ENCODE results near the gene SPATA20.
A peak's percentile ranks its signal among the peaks of the same experiment; 100 is the strongest.

The SPATA20 gene

DNA sequence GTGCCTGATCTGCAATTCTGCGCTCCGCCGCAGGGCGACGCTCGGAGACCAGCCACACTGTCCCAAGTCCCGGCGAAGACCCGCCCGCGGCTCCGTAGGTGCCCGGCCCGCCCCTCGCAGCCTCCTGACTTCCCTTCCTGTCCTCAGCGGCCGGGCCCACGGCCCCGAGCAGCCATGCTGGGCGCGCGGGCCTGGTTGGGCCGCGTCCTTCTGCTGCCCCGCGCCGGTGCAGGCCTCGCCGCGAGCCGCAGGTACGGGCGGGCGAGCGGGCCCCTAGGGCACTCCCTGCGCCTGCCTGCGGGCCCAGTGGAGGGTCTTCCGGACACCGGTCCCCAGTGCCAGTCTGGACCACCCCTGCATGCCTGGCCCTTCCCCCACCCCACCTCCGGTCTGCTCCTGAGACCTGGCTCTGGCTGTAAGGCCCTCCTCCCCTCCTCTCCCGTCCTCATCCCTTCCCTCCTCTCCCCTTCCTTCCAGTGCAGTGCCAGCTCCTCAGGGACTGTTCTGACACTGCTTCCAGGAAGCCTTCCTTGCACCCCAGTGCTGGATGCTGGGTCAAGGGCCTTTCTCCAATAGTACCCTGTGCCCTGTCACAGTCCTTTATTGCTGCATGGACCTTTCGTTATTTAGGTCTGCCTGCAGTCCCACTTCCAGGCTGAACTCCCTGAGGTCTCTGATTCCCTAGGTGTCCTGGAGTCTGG is at the start of gene SPATA20 (continued):
- TF ChIP-seq ZNF513 (tag by site-specific recombination; IDR thresholded peaks at IDR 0.05) (peak; percentile 34; the same call in 1 of the 2 replicates), ZNF174 (tag by site-specific recombination; IDR thresholded peaks at IDR 0.05) (no peak), WT1 (tag by site-specific recombination; IDR thresholded peaks at IDR 0.05) (no peak), KLF9 (tag by site-specific recombination; IDR thresholded peaks at IDR 0.05; ENCODE audit: low read depth) (peak; percentile 46), KLF8 (tag by site-specific recombination; IDR thresholded peaks at IDR 0.05) (peak; percentile 68), ZSCAN5A (tag by site-specific recombination; IDR thresholded peaks at IDR 0.05) (no peak), SP7 (tag by site-specific recombination; IDR thresholded peaks at IDR 0.05) (peak; percentile 38), OSR2 (tag by site-specific recombination; IDR thresholded peaks at IDR 0.05) (no peak), SP2 (tag by site-specific recombination; IDR thresholded peaks at IDR 0.05) (peak; percentile 77), ZNF302 (tag by site-specific recombination; IDR thresholded peaks at IDR 0.05; ENCODE audit: low read depth) (no peak), ZNF664 (tag by site-specific recombination; IDR thresholded peaks at IDR 0.05) (no peak), ZBTB48 (tag by site-specific recombination; IDR thresholded peaks at IDR 0.05) (peak; percentile 17; the same call in 1 of the 2 replicates), GLIS1 (tag by site-specific recombination; IDR thresholded peaks at IDR 0.05) (peak; percentile 51), REST (tag by site-specific recombination; IDR thresholded peaks at IDR 0.05) (0 out of 2 replicates have a peak, but pooled peaks have one; percentile 6), KLF10 (tag by site-specific recombination; IDR thresholded peaks at IDR 0.05) (peak; percentile 70; the same call in 1 of the 2 replicates), HOXA7 (CRISPR knock-in tag; IDR thresholded peaks at IDR 0.05; ENCODE audit: borderline replicate concordance) (no peak), ZNF76 (tag by site-specific recombination; IDR thresholded peaks at IDR 0.05; ENCODE audit: borderline replicate concordance, low read depth) (peak; percentile 46; the same call in 1 of the 2 replicates), ZNF660 (tag by site-specific recombination; IDR thresholded peaks at IDR 0.05) (peak; percentile 93), PRDM4 (tag by site-specific recombination; IDR thresholded peaks at IDR 0.05) (no peak), ZNF211 (tag by site-specific recombination; IDR thresholded peaks at IDR 0.05; ENCODE audit: low read depth) (no peak)
- TF ChIP-seq, protein P1, sequence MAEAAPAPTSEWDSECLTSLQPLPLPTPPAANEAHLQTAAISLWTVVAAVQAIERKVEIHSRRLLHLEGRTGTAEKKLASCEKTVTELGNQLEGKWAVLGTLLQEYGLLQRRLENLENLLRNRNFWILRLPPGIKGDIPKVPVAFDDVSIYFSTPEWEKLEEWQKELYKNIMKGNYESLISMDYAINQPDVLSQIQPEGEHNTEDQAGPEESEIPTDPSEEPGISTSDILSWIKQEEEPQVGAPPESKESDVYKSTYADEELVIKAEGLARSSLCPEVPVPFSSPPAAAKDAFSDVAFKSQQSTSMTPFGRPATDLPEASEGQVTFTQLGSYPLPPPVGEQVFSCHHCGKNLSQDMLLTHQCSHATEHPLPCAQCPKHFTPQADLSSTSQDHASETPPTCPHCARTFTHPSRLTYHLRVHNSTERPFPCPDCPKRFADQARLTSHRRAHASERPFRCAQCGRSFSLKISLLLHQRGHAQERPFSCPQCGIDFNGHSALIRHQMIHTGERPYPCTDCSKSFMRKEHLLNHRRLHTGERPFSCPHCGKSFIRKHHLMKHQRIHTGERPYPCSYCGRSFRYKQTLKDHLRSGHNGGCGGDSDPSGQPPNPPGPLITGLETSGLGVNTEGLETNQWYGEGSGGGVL (tag by site-specific recombination; IDR thresholded peaks at IDR 0.05), result peak; percentile 10; the same call in 1 of the 2 replicates
- TF ChIP-seq, protein P2, sequence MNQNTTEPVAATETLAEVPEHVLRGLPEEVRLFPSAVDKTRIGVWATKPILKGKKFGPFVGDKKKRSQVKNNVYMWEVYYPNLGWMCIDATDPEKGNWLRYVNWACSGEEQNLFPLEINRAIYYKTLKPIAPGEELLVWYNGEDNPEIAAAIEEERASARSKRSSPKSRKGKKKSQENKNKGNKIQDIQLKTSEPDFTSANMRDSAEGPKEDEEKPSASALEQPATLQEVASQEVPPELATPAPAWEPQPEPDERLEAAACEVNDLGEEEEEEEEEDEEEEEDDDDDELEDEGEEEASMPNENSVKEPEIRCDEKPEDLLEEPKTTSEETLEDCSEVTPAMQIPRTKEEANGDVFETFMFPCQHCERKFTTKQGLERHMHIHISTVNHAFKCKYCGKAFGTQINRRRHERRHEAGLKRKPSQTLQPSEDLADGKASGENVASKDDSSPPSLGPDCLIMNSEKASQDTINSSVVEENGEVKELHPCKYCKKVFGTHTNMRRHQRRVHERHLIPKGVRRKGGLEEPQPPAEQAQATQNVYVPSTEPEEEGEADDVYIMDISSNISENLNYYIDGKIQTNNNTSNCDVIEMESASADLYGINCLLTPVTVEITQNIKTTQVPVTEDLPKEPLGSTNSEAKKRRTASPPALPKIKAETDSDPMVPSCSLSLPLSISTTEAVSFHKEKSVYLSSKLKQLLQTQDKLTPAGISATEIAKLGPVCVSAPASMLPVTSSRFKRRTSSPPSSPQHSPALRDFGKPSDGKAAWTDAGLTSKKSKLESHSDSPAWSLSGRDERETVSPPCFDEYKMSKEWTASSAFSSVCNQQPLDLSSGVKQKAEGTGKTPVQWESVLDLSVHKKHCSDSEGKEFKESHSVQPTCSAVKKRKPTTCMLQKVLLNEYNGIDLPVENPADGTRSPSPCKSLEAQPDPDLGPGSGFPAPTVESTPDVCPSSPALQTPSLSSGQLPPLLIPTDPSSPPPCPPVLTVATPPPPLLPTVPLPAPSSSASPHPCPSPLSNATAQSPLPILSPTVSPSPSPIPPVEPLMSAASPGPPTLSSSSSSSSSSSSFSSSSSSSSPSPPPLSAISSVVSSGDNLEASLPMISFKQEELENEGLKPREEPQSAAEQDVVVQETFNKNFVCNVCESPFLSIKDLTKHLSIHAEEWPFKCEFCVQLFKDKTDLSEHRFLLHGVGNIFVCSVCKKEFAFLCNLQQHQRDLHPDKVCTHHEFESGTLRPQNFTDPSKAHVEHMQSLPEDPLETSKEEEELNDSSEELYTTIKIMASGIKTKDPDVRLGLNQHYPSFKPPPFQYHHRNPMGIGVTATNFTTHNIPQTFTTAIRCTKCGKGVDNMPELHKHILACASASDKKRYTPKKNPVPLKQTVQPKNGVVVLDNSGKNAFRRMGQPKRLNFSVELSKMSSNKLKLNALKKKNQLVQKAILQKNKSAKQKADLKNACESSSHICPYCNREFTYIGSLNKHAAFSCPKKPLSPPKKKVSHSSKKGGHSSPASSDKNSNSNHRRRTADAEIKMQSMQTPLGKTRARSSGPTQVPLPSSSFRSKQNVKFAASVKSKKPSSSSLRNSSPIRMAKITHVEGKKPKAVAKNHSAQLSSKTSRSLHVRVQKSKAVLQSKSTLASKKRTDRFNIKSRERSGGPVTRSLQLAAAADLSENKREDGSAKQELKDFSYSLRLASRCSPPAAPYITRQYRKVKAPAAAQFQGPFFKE (tag by site-specific recombination; IDR thresholded peaks at IDR 0.05; ENCODE audit: borderline replicate concordance), result no peak

Measured in HEK293 (cell line).